ENCODE data around the gene VAV3.
"Not testable (repeated sequence)": the region's sequence is repeated elsewhere in the genome, so short reads cannot be mapped to it uniquely, and the experiment has no call there.

VAV3 gene

GRCh38 chr1:107706182-107706581 lies 258.8 kb downstream of the VAV3 start:
- Mint-ChIP-seq H3K4me1 (peaks cover 5 to 25% of the 10 kb centered on the region in 2 donors), H3K27me3 (no peaks in the 10 kb centered on the region), H3K4me3 (no peak overlapping the region), H3K9me3 (peaks cover 0 to 1% of the 10 kb centered on the region in 2 donors), H3K36me3 (peaks cover 25 to 28% of the 10 kb centered on the region in 2 donors), H3K27ac (no peak overlapping the region)
- DNase-seq (no peak), ATAC-seq (replicated peaks) (no peak)

GRCh38 chr1:107704911-107705310 lies 260.1 kb downstream of the VAV3 start:
- ATAC-seq (replicated peaks) (no peak), DNase-seq (no peak)
- Mint-ChIP-seq H3K4me1 (peaks cover 8 to 29% of the 10 kb centered on the region in 2 donors), H3K27me3 (no peaks in the 10 kb centered on the region), H3K36me3 (peaks cover 31 to 34% of the 10 kb centered on the region in 2 donors), H3K4me3 (no peak overlapping the region), H3K9me3 (peaks cover 0 to 1% of the 10 kb centered on the region in 2 donors), H3K27ac (no peak overlapping the region)

- no peaks in the 10 kb centered on the region for H3K27me3 Mint-ChIP-seq
- H3K9me3 Mint-ChIP-seq: peaks cover 0 to 1% of the 10 kb centered on the region in 2 donors
- H3K27ac Mint-ChIP-seq: no peak overlapping the region
- H3K4me1 Mint-ChIP-seq: peaks cover 4 to 20% of the 10 kb centered on the region in 2 donors
- DNase-seq (no peak), ATAC-seq (replicated peaks) (no peak)
- no peak overlapping the region for H3K4me3 Mint-ChIP-seq
- peaks cover 30 to 31% of the 10 kb centered on the region in 2 donors for H3K36me3 Mint-ChIP-seq
Measured at GRCh38 chr1:107702946-107703571, 261.9 kb downstream of the VAV3 start.

GRCh38 chr1:107700651-107701050 lies 264.3 kb downstream of the VAV3 start:
- Mint-ChIP-seq H3K4me1 (peaks cover 8 to 23% of the 10 kb centered on the region in 2 donors), H3K36me3 (peaks cover 39 to 42% of the 10 kb centered on the region in 2 donors)
- not testable (repeated sequence) for H3K27me3 Mint-ChIP-seq; H3K4me3 Mint-ChIP-seq; H3K27ac Mint-ChIP-seq; H3K9me3 Mint-ChIP-seq; ATAC-seq (replicated peaks); DNase-seq

GRCh38 chr1:107698161-107698560 lies 266.8 kb downstream of the VAV3 start:
- Mint-ChIP-seq H3K36me3 (peaks cover 40 to 53% of the 10 kb centered on the region in 2 donors), H3K27ac (no peak overlapping the region), H3K4me3 (no peak overlapping the region), H3K27me3 (no peaks in the 10 kb centered on the region), H3K4me1 (peaks cover 12 to 28% of the 10 kb centered on the region in 2 donors), H3K9me3 (peaks cover 0 to 5% of the 10 kb centered on the region in 2 donors)
- no peak for DNase-seq
- no peak for ATAC-seq (replicated peaks)

GRCh38 chr1:107695341-107695740 lies 269.6 kb downstream of the VAV3 start:
- Mint-ChIP-seq H3K36me3 (peaks cover 24 to 46% of the 10 kb centered on the region in 2 donors), H3K27ac (no peak overlapping the region), H3K9me3 (peaks cover 0 to 4% of the 10 kb centered on the region in 2 donors), H3K4me3 (no peak overlapping the region), H3K4me1 (peaks cover 10 to 13% of the 10 kb centered on the region in 2 donors), H3K27me3 (no peaks in the 10 kb centered on the region)
- DNase-seq (no peak), ATAC-seq (replicated peaks) (peak in 1 of 2 donors; percentile 25)

GRCh38 chr1:107692580-107693345 lies 272.2 kb downstream of the VAV3 start:
- Mint-ChIP-seq H3K27ac (no peak overlapping the region), H3K4me3 (no peak overlapping the region), H3K27me3 (no peaks in the 10 kb centered on the region), H3K4me1 (peaks cover 9 to 13% of the 10 kb centered on the region in 2 donors), H3K36me3 (peaks cover 24 to 46% of the 10 kb centered on the region in 2 donors), H3K9me3 (peaks cover 0 to 4% of the 10 kb centered on the region in 2 donors)
- no peak for DNase-seq
- no peak for ATAC-seq (replicated peaks)

- H3K4me1 Mint-ChIP-seq: peaks cover 5% of the 10 kb centered on the region in 2 donors
- no peak overlapping the region for H3K4me3 Mint-ChIP-seq
- H3K9me3 Mint-ChIP-seq: peaks cover 0 to 4% of the 10 kb centered on the region in 2 donors
- H3K36me3 Mint-ChIP-seq: peaks cover 18 to 39% of the 10 kb centered on the region in 2 donors
- no peak for DNase-seq
- no peaks in the 10 kb centered on the region for H3K27me3 Mint-ChIP-seq
- peak; percentile 44 to 46 for ATAC-seq (replicated peaks)
- no peak overlapping the region for H3K27ac Mint-ChIP-seq
Measured at GRCh38 chr1:107691540-107691939, 273.4 kb downstream of the VAV3 start.

GRCh38 chr1:107690491-107690890 lies 274.5 kb downstream of the VAV3 start:
- H3K9me3 Mint-ChIP-seq: peaks cover 0 to 3% of the 10 kb centered on the region in 2 donors
- ATAC-seq (replicated peaks): no peak
- H3K27ac Mint-ChIP-seq: peak overlapping the region; percentile 31

GRCh38 chr1:107689733-107690132 lies 275.2 kb downstream of the VAV3 start:
- no peak for ATAC-seq (replicated peaks)
- no peaks in the 10 kb centered on the region for H3K4me1 Mint-ChIP-seq
- no peak overlapping the region for H3K27ac Mint-ChIP-seq
- no peaks in the 10 kb centered on the region for H3K27me3 Mint-ChIP-seq
- H3K36me3 Mint-ChIP-seq: peaks cover 9 to 26% of the 10 kb centered on the region in 2 donors
- no peak for DNase-seq
- H3K4me3 Mint-ChIP-seq: no peak overlapping the region
- H3K9me3 Mint-ChIP-seq: no peaks in the 10 kb centered on the region

More at GRCh38 chr1:107690491-107690890, 274.5 kb downstream of the VAV3 start:
- no peak for DNase-seq
- Mint-ChIP-seq H3K4me1 (peaks cover 4% of the 10 kb centered on the region in 2 donors), H3K27me3 (no peaks in the 10 kb centered on the region), H3K4me3 (no peak overlapping the region), H3K36me3 (peaks cover 14 to 34% of the 10 kb centered on the region in 2 donors)

GRCh38 chr1:107689159-107689558 lies 275.8 kb downstream of the VAV3 start:
- Mint-ChIP-seq H3K27me3 (no peaks in the 10 kb centered on the region), H3K4me3 (no peak overlapping the region)
- DNase-seq: no peak

GRCh38 chr1:107687849-107688753 lies 276.9 kb downstream of the VAV3 start:
- no peaks in the 10 kb centered on the region for H3K9me3 Mint-ChIP-seq
- no peak overlapping the region for H3K27ac Mint-ChIP-seq
- DNase-seq (no peak), ATAC-seq (replicated peaks) (no peak)
- H3K4me3 Mint-ChIP-seq: no peak overlapping the region
- peaks cover 8 to 16% of the 10 kb centered on the region in 2 donors for H3K36me3 Mint-ChIP-seq
- no peaks in the 10 kb centered on the region for H3K4me1 Mint-ChIP-seq
- no peaks in the 10 kb centered on the region for H3K27me3 Mint-ChIP-seq

More at GRCh38 chr1:107689159-107689558, 275.8 kb downstream of the VAV3 start:
- ATAC-seq (replicated peaks): no peak
- Mint-ChIP-seq H3K9me3 (no peaks in the 10 kb centered on the region), H3K36me3 (peaks cover 8 to 23% of the 10 kb centered on the region in 2 donors), H3K27ac (no peak overlapping the region), H3K4me1 (no peaks in the 10 kb centered on the region)

GRCh38 chr1:107683683-107684082 lies 281.3 kb downstream of the VAV3 start:
- DNase-seq (no peak), ATAC-seq (replicated peaks) (no peak)
- no peak overlapping the region for H3K27ac Mint-ChIP-seq
- H3K4me1 Mint-ChIP-seq: peaks cover 2 to 6% of the 10 kb centered on the region in 2 donors
- no peaks in the 10 kb centered on the region for H3K9me3 Mint-ChIP-seq
- no peaks in the 10 kb centered on the region for H3K36me3 Mint-ChIP-seq
- no peak overlapping the region for H3K4me3 Mint-ChIP-seq
- H3K27me3 Mint-ChIP-seq: no peaks in the 10 kb centered on the region

- DNase-seq: no peak
- H3K27me3 Mint-ChIP-seq: no peaks in the 10 kb centered on the region
- H3K4me1 Mint-ChIP-seq: peaks cover 2 to 6% of the 10 kb centered on the region in 2 donors
- no peaks in the 10 kb centered on the region for H3K9me3 Mint-ChIP-seq
- H3K4me3 Mint-ChIP-seq: no peak overlapping the region
- H3K36me3 Mint-ChIP-seq: no peaks in the 10 kb centered on the region
- no peak for ATAC-seq (replicated peaks)
- H3K27ac Mint-ChIP-seq: no peak overlapping the region
Measured at GRCh38 chr1:107683191-107683657, 281.8 kb downstream of the VAV3 start.
